HepG2 (cell line): ENCODE results near the gene FMNL2. TPM values are rescaled to one million over a fixed set of nuclear protein-coding genes. Genes with fewer than 3 reads are reported as not detected.

Experiments used
- FUBP1 ChIP-seq: sonication (generic); formaldehyde crosslinking; IDR thresholded peaks from 2 replicates; pipeline ENCODE4 v1.5.1; 2020; ENCODE audit warnings: missing genetic modification reagents, mild to moderate bottlenecking, borderline replicate concordance
- HMGXB3 ChIP-seq: sonication (generic); formaldehyde crosslinking; IDR thresholded peaks from 2 replicates; pipeline ENCODE4 v1.4.0; 2020; ENCODE audit warnings: missing genetic modification reagents, borderline replicate concordance
- MATR3 ChIP-seq: sonication (generic); formaldehyde crosslinking; IDR thresholded peaks from 2 replicates; pipeline ENCODE4 v1.4.0; 2020; ENCODE audit warnings: missing genetic modification reagents
- MYPOP ChIP-seq: sonication (generic); formaldehyde crosslinking; IDR thresholded peaks from 2 replicates; pipeline ENCODE4 v1.8.1; 2023; ENCODE audit warnings: mild to moderate bottlenecking, moderate library complexity, missing genetic modification reagents
- PAXIP1 ChIP-seq: sonication (generic); formaldehyde crosslinking; conservative IDR thresholded peaks from 2 replicates; pipeline ENCODE4 v1.4.0; 2020; ENCODE audit warnings: mild to moderate bottlenecking, missing genetic modification reagents, moderate library complexity
- PBX2 ChIP-seq: IDR thresholded peaks from 2 replicates; pipeline ENCODE4 v1.6.1; 2016; ENCODE audit warnings: control low read depth
- SRSF4 ChIP-seq: fragments of 200-400 bp; formaldehyde crosslinking; IDR thresholded peaks from one replicate; pipeline ENCODE4 v1.6.1; 2018; ENCODE audit warnings: mild to moderate bottlenecking, low read depth, low read length, moderate library complexity; ENCODE audit not compliant: poor library complexity, severe bottlenecking
- TGIF2 ChIP-seq: IDR thresholded peaks from 2 replicates; pipeline ENCODE4 v1.6.1; 2016; ENCODE audit warnings: control low read depth, missing compliant biosample characterization
- TIGD3 ChIP-seq: sonication (generic); formaldehyde crosslinking; IDR thresholded peaks from 2 replicates; pipeline ENCODE4 v1.5.1; 2020; ENCODE audit warnings: mild to moderate bottlenecking, missing genetic modification reagents, borderline replicate concordance
- ZNF136 ChIP-seq: sonication (generic); formaldehyde crosslinking; IDR thresholded peaks from 2 replicates; pipeline ENCODE4 v1.8.1; 2022; ENCODE audit warnings: low read depth, mild to moderate bottlenecking, moderate library complexity, missing genetic modification reagents
- ZNF580 ChIP-seq: IDR thresholded peaks from 2 replicates; pipeline ENCODE4 v1.6.1; 2016; ENCODE audit warnings: low read depth, borderline replicate concordance
- polyA plus RNA-seq, 8 experiments: library from polyadenylated mRNA; depleted of rRNA in 3 of 8; stranded (reverse) in 7 of 8; unstranded in 1 of 8; fragments of >200 nt; fragmentation: Illumina TruSeq in 4 of 8; extraction: Trizol in 4 of 8; gene quantifications; 2 replicates each; pipeline versions ENCODE4 v1.2.1 to v1.2.3, GENCODE V29; 2011 to 2016; ENCODE audit warnings: low read depth in 4 of 8, missing spikeins in 1 of 8, mixed read lengths in 1 of 8; ENCODE audit not compliant: insufficient read depth in 1 of 8
- total RNA-seq, 5 experiments: library from RNA; depleted of rRNA; stranded (reverse); fragments of >200 nt; fragmentation: Illumina TruSeq; extraction: Trizol; gene quantifications; 2 replicates each; pipeline ENCODE4 v1.2.3, GENCODE V29; 2016; ENCODE audit warnings: low read depth in 1 of 5

Gene FMNL2
- total and polyA plus RNA-seq, 2 of the 13 experiments (the other 11 are each of a cell fraction or from before 2014, with no cell fraction given), result 66.5 to 67.7 TPM

- TF ChIP-seq PBX2 (CRISPR knock-in tag) (no peak), TGIF2 (CRISPR knock-in tag) (no peak), SRSF4 (no peak), HMGXB3 (CRISPR knock-in tag) (no peak), MATR3 (CRISPR knock-in tag) (no peak), ZNF580 (CRISPR knock-in tag) (no peak), PAXIP1 (CRISPR knock-in tag) (peak; percentile 82), FUBP1 (CRISPR knock-in tag) (no peak), MYPOP (0 out of 2 replicates have a peak, but pooled peaks have one; percentile 53), ZNF136 (CRISPR knock-in tag) (no peak), TIGD3 (CRISPR knock-in tag) (no peak)
Measured at GRCh38 chr2:152425765-152426727, 91.1 kb downstream of the FMNL2 start (continued).
